ENCODE data around the gene CTXN1.
A peak's percentile ranks its signal among the peaks of the same experiment; 100 is the strongest.

Gene CTXN1

GRCh38 chr19:7944177-7944761, 18.3 kb upstream of the CTXN1 start:
- Histone ChIP-seq H3K27ac (peak overlapping the region; percentile 95 to 96), H3K4me3 (peak overlapping the region; percentile 94)
- DNase-seq (ENCODE audit: low spot score) = no peak
- peak; percentile 81 for TF ChIP-seq CTCF (IDR thresholded peaks at IDR 0.05)

- DNase-seq (ENCODE audit: low spot score) = peak; percentile 100
- peak within 1 kb of the TSS; percentile 94 for H3K4me3 ChIP-seq
- H3K27ac ChIP-seq = peak within 1 kb of the TSS; percentile 95 to 96
- no peak for TF ChIP-seq CTCF (IDR thresholded peaks at IDR 0.05)
These were observed 17.7 kb upstream of the CTXN1 start, which contains the start of gene TIMM44 for GRCh38 chr19:7943444-7944176. TIMM44 (minus strand) TSS chr19:7943666; CDS start chr19:7943651, 15 bp downstream.

DNA sequence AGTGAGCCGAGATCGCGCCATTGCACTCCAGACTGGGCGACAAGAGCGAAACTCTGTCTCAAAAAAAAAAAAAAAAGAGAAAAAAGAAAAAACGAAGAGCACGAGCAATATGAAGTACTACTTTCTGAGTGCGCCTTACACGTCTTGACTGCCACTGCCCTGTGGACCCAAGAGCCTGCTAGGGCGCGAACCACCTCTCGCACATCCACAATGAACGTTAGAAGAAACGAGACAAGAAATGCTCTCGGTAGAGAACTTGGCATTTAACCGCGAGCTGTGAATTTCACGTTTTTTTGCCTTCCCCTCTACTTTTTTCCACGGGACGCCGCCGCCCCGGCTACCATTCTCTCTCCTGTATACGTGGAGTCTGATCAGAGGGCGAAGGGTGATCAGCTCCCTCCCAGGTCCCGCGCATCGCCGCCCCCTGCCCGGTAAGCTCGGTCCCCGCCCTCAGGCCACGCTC, 17.1 kb upstream of the CTXN1 start:
- Histone ChIP-seq H3K4me3 (peak overlapping the region; percentile 94), H3K27ac (peak overlapping the region; percentile 95 to 96)
- DNase-seq (ENCODE audit: low spot score) = no peak
- no peak for TF ChIP-seq CTCF (IDR thresholded peaks at IDR 0.05)

GRCh38 chr19:7941895-7942596, 16.1 kb upstream of the CTXN1 start:
- H3K4me3 ChIP-seq = no peak overlapping the region
- no peak for DNase-seq (ENCODE audit: low spot score)
- no peak for TF ChIP-seq CTCF (IDR thresholded peaks at IDR 0.05)
- H3K27ac ChIP-seq = no peak overlapping the region

DNA sequence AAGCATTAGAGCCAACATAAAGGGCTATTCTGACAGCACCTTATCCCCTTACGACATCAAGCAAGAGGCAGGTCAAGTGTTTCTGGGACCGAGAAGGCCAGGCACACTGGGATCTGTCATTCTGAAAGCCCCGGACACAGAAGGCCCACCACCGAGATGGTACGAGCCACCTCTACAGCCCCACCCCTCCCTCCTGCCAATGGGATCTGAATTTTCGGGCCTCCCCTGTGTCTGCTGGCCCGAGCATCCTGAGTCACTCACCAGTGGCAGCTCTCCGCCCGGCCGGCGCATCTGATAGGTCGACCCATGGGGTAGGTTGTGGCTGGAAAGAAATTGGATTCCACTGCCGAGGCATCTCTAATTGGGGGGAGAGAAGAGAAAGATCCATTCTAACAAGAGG, 14.9 kb upstream of the CTXN1 start:
- no peak for TF ChIP-seq CTCF (IDR thresholded peaks at IDR 0.05)
- Histone ChIP-seq H3K4me3 (no peak overlapping the region), H3K27ac (no peak overlapping the region)
- no peak for DNase-seq (ENCODE audit: low spot score)

DNA sequence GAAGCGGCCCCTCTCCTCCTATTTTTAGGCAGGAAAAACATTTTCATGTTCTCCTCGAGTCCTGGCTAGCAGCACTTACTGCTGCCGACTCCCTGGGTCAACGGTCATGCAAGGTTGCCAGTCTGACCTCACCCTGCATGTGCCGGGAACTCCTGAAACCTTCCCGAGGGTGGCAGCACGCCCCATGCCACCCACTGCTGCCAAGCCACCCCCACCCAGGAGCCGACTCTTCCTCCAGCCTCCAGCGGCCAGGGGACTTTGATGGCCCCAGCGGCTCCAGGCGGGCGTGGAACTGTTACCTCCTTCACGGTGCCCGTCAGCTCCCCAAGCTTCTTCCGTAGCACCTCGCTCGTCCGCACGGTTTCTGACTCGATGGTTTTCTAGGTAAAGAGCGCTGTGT, 8.8 kb upstream of the CTXN1 start:
- no peak for DNase-seq (ENCODE audit: low spot score)
- Histone ChIP-seq H3K27ac (peak overlapping the region in 1 of 2 donors; percentile 8), H3K4me3 (no peak overlapping the region)
- TF ChIP-seq CTCF (IDR thresholded peaks at IDR 0.05) = no peak

Measured in coronary artery (tissue), 2 donors.